PC-9 (cell line): ENCODE results near the gene DOHH. TPM values are rescaled to one million over a fixed set of nuclear protein-coding genes. Genes with fewer than 3 reads are reported as not detected.

Experiments used
- BruUV-seq: library from RNA; stranded (reverse); fragments of 400-500 nt; replicated peaks from 2 replicates; lab custom pipeline; 2021; lab: Mats Ljungman, UMichigan
- CTCF ChIA-PET: fragments of 300-600 bp; sonication (Branson Sonifier 250); formaldehyde crosslinking; loops from one replicate; lab custom pipeline; 2022; ENCODE audit warnings: antibody characterized with exemption; lab: Charles Lee
- POLR2A ChIA-PET: fragments of 300-600 bp; sonication (Branson Sonifier 250); formaldehyde crosslinking; loops from one replicate; lab custom pipeline; 2022; ENCODE audit warnings: antibody characterized with exemption; ENCODE audit not compliant: unreplicated experiment; lab: Charles Lee
- DNase-seq, 2 experiments: peaks; one replicate each; pipeline versions ENCODE4 v3.0.0 to v3.0.0-alpha.2; 2015 to 2022; ENCODE audit warnings: mixed read lengths in 1 of 2
- H2AFZ ChIP-seq: fragments of 200-600 bp; sonication (generic); 2 replicates; pipeline ENCODE4 v1.8.1; 2017; ENCODE audit warnings: antibody characterized with exemption
- H3F3A ChIP-seq: fragments of 200-600 bp; sonication (generic); 2 replicates; pipeline ENCODE4 v1.8.1; 2017; ENCODE audit warnings: antibody characterized with exemption, mild to moderate bottlenecking, low read depth; ENCODE audit not compliant: insufficient read depth
- H3K27ac ChIP-seq: fragments of 200-600 bp; sonication (generic); 2 replicates; pipeline ENCODE4 v1.6.1; 2016; ENCODE audit warnings: mixed run types
- H3K27me3 ChIP-seq: fragments of 200-600 bp; sonication (generic); 2 replicates; pipeline ENCODE4 v1.6.1; 2016; ENCODE audit warnings: low read depth, mixed run types; ENCODE audit not compliant: insufficient read depth
- H3K36me3 ChIP-seq: fragments of 200-600 bp; sonication (generic); 2 replicates; pipeline ENCODE4 v1.6.1; 2016; ENCODE audit warnings: low read depth, mixed run types
- H3K4me1 ChIP-seq: fragments of 200-600 bp; sonication (generic); replicated peaks from 2 replicates; pipeline ENCODE4 v1.6.1; 2016; ENCODE audit warnings: mixed run types; ENCODE audit not compliant: insufficient read depth
- H3K4me2 ChIP-seq: fragments of 200-600 bp; sonication (generic); 2 replicates; pipeline ENCODE4 v1.6.1; 2017; ENCODE audit warnings: mixed run types
- H3K4me3 ChIP-seq: fragments of 200-600 bp; sonication (generic); 2 replicates; pipeline ENCODE4 v1.6.1; 2016; ENCODE audit warnings: mixed run types
- H3K79me2 ChIP-seq: fragments of 200-600 bp; sonication (generic); 2 replicates; pipeline ENCODE4 v1.6.1; 2017; ENCODE audit warnings: low read depth, mixed run types
- H3K9me2 ChIP-seq: fragments of 200-600 bp; sonication (generic); 2 replicates; pipeline ENCODE4 v1.8.1; 2017; ENCODE audit warnings: mild to moderate bottlenecking; ENCODE audit not compliant: insufficient read depth
- H3K9me3 ChIP-seq: fragments of 200-600 bp; sonication (generic); 2 replicates; pipeline ENCODE4 v1.8.1; 2016; ENCODE audit warnings: low read depth; ENCODE audit not compliant: insufficient read depth
- H4K20me1 ChIP-seq: fragments of 200-600 bp; sonication (generic); 2 replicates; pipeline ENCODE4 v1.8.1; 2017; ENCODE audit not compliant: insufficient read depth
- CTCF ChIP-seq: fragments of 200-600 bp; sonication (generic); conservative IDR thresholded peaks from 2 replicates; pipeline ENCODE4 v1.6.1; 2017; ENCODE audit warnings: mixed run types, antibody characterized with exemption, mild to moderate bottlenecking, moderate library complexity
- EZH2 ChIP-seq: fragments of 200-600 bp; sonication (generic); IDR thresholded peaks from 2 replicates; pipeline ENCODE4 v1.8.0; 2017; ENCODE audit warnings: antibody characterized with exemption, low read depth
- intact Hi-C: fragments of 100-400 bp; cut with micrococcal nuclease; formaldehyde crosslinking; loops from one replicate; pipeline ENCODE4 v1.10.0; 2022; ENCODE audit not compliant: unreplicated experiment
- total RNA-seq: library from RNA; stranded (reverse); gene quantifications from 2 replicates; pipeline ENCODE4 v1.2.3, GENCODE V29; 2021

The DOHH gene
- total RNA-seq, 1 experiment from 2014 or later: 7.7 TPM

DNA sequence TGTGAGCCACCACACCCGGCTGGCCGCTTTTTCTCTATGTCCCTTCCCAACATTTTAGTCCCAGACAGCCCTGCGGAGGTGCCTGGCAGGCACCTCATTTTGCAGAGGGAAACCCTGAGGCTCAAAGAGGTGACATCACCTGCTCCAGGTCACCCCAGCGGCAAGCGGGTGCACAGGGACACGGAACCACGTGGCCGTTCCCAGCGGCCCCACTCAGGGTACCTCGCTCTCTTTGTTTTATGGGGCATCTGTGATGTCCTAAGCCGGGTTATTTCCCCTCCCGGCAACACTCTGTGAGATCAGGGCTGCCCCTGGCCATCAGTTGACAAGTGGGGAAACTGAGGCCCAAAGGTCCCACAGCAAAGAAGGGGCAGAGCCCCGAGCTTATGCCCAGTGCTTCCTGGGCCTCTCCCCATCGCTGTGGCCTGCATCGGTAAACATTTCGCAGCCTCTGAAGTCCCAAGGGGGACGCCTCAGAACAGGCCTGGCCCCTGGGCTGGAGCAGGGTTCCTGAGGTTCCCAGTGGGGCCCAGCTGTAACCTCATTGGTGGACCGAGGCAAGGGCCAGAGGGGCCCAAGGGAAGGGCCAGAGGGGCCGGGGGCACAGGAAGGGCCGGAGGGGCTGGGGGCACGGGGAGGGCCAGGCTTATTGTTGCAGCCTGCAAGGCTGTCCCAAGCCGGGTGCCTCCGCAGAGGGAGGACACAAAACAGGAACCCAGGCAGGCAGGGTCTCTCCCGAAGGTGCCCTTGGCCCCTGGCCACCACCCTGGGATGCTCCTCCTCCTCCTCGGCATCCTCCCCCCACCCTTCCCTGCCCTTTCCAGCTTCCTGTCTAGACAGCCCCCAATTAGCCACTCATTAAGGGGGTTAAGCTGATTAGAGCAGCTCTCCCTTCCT, 59.1 kb downstream of the DOHH start:
- Histone ChIP-seq H3K9me3 (no peaks in the 10 kb centered on the region), H3K4me1 (no peaks in the 10 kb centered on the region), H3K4me2 (no peak overlapping the region), H3F3A (no peaks in the 10 kb centered on the region), H4K20me1 (no peaks in the 10 kb centered on the region; the same call in 1 of the 2 replicates), H3K79me2 (no peaks in the 10 kb centered on the region), H3K27ac (no peak overlapping the region), H3K27me3 (no peaks in the 10 kb centered on the region), H3K9me2 (no peaks in the 10 kb centered on the region), H2AFZ (no peak overlapping the region), H3K4me3 (no peak overlapping the region), H3K36me3 (no peaks in the 10 kb centered on the region)
- DNase-seq: no peak
- POLR2A ChIA-PET: interaction anchor here (0.6 kb wide), 1 partner anchor 421 kb away, joined by 5 read pairs; no protein-coding TSS in a partner anchor
- no TSS peak for BruUV-seq
- TF ChIP-seq CTCF: no peak
- TF ChIP-seq EZH2: no peak
- intact Hi-C loops: no loop called here
- CTCF ChIA-PET: no interaction called here

Other genes with a start within 250 kb of the DOHH start
- 71.1 and 75.6 TPM in 2 replicates for gene NFIC, start 134.1 kb downstream of the DOHH start, total RNA-seq
- not detected in 2 replicates for gene SMIM24, start 20.1 kb downstream of the DOHH start, total RNA-seq
- gene SMIM44, start 17.2 kb downstream of the DOHH start, total RNA-seq: not detected in 2 replicates
- gene FZR1, start 5.6 kb upstream of the DOHH start, total RNA-seq: 57.0 and 60.4 TPM in 2 replicates
- gene TEKTIP1, start 38.5 kb upstream of the DOHH start, total RNA-seq: 4.7 and 4.9 TPM in 2 replicates
- 62.0 and 70.0 TPM in 2 replicates for gene MFSD12, start 56.9 kb upstream of the DOHH start, total RNA-seq
- 115 and 136 TPM in 2 replicates for gene HMG20B, start 72.3 kb upstream of the DOHH start, total RNA-seq
- 0.13 TPM in 1 of 2 replicates, not detected in the other for gene GIPC3, start 84.8 kb upstream of the DOHH start, total RNA-seq
- 0.38 TPM in 1 of 2 replicates, not detected in the other for gene TBXA2R, start 106.2 kb upstream of the DOHH start, total RNA-seq
- gene CACTIN, start 126.1 kb upstream of the DOHH start, total RNA-seq: 17.2 and 18.6 TPM in 2 replicates
- 19.1 and 20.0 TPM in 2 replicates for gene PIP5K1C, start 199.8 kb upstream of the DOHH start, total RNA-seq
- gene TJP3, start 207.7 kb upstream of the DOHH start, total RNA-seq: 56.8 and 71.5 TPM in 2 replicates